T-helper 1 cell (primary cell): ENCODE data around the gene KCNG2.

Experiments
- DNase-seq, 5 donors: peaks; one replicate each; pipeline ENCODE4 v3.0.0-alpha.2; 2012 to 2020

Gene KCNG2

GRCh38 chr18:79800371-79801180 lies 2.8 kb downstream of the KCNG2 start:
- DNase-seq = no peak

GRCh38 chr18:79801217-79801616 lies 3.5 kb downstream of the KCNG2 start:
- DNase-seq = no peak

- DNase-seq = no peak
Measured at GRCh38 chr18:79801641-79802040, 3.9 kb downstream of the KCNG2 start.

GRCh38 chr18:79802298-79802697 lies 4.6 kb downstream of the KCNG2 start:
- DNase-seq = no peak

GRCh38 chr18:79803611-79804051 lies 5.9 kb downstream of the KCNG2 start:
- DNase-seq = no peak

GRCh38 chr18:79804130-79804787 lies 6.5 kb downstream of the KCNG2 start:
- no peak for DNase-seq

- DNase-seq = no peak
Measured at GRCh38 chr18:79805211-79805887, 7.6 kb downstream of the KCNG2 start.

GRCh38 chr18:79805926-79806487 lies 8.3 kb downstream of the KCNG2 start:
- no peak for DNase-seq

- no peak for DNase-seq
Measured at GRCh38 chr18:79806976-79807841, 9.5 kb downstream of the KCNG2 start.

GRCh38 chr18:79809482-79810192 lies 11.9 kb downstream of the KCNG2 start:
- no peak for DNase-seq

- DNase-seq = no peak
Measured at GRCh38 chr18:79812052-79812451, 14.3 kb downstream of the KCNG2 start.

GRCh38 chr18:79814373-79814772 lies 16.6 kb downstream of the KCNG2 start:
- DNase-seq = no peak

- no peak for DNase-seq
Measured at GRCh38 chr18:79815657-79816056, 17.9 kb downstream of the KCNG2 start.

- DNase-seq = no peak
Measured at GRCh38 chr18:79816092-79816491, 18.4 kb downstream of the KCNG2 start.

- no peak for DNase-seq
Measured at GRCh38 chr18:79816981-79817606, 19.4 kb downstream of the KCNG2 start.

- DNase-seq = no peak
Measured at GRCh38 chr18:79817607-79817998, 19.9 kb downstream of the KCNG2 start.

- DNase-seq = no peak
Measured at GRCh38 chr18:79818036-79818435, 20.3 kb downstream of the KCNG2 start.

- DNase-seq = no peak
Measured at GRCh38 chr18:79818631-79819030, 20.9 kb downstream of the KCNG2 start.

- no peak for DNase-seq
Measured at GRCh38 chr18:79819064-79819967, 21.6 kb downstream of the KCNG2 start.

GRCh38 chr18:79819968-79820351 lies 22.2 kb downstream of the KCNG2 start:
- DNase-seq = no peak
